Epithelial cell of proximal tubule (primary cell): ENCODE data around the gene CNTFR. TPM values are rescaled to one million over a fixed set of nuclear protein-coding genes. Genes with fewer than 3 reads are reported as not detected.

Experiments
- DNase-seq: peaks from one replicate; pipeline ENCODE4 v3.0.0-alpha.2; 2011; ENCODE audit warnings: low read depth
- H3K4me3 ChIP-seq: 2 replicates; pipeline ENCODE4 v1.5.1; 2011; ENCODE audit warnings: low read depth, mild to moderate bottlenecking, low read length
- total RNA-seq: library from RNA; depleted of rRNA; stranded (reverse); fragments of >200 nt; gene quantifications from 2 replicates; pipeline ENCODE4 v1.2.3, GENCODE V29; 2015
- TF ChIP-seq, protein P1 (sequence below): conservative IDR thresholded peaks from 2 replicates; pipeline ENCODE4 v1.5.1; 2012; ENCODE audit warnings: low read depth, mild to moderate bottlenecking, low read length

CNTFR gene
- total RNA-seq, 1 donor from 2014 or later, result not detected

- DNase-seq, result no peak
- TF ChIP-seq, protein P1, sequence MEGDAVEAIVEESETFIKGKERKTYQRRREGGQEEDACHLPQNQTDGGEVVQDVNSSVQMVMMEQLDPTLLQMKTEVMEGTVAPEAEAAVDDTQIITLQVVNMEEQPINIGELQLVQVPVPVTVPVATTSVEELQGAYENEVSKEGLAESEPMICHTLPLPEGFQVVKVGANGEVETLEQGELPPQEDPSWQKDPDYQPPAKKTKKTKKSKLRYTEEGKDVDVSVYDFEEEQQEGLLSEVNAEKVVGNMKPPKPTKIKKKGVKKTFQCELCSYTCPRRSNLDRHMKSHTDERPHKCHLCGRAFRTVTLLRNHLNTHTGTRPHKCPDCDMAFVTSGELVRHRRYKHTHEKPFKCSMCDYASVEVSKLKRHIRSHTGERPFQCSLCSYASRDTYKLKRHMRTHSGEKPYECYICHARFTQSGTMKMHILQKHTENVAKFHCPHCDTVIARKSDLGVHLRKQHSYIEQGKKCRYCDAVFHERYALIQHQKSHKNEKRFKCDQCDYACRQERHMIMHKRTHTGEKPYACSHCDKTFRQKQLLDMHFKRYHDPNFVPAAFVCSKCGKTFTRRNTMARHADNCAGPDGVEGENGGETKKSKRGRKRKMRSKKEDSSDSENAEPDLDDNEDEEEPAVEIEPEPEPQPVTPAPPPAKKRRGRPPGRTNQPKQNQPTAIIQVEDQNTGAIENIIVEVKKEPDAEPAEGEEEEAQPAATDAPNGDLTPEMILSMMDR, result no peak
- peak within 1 kb of the TSS; percentile 81 for H3K4me3 ChIP-seq
Measured at GRCh38 chr9:34611811-34612787, 22.6 kb upstream of the CNTFR start, which contains the start of gene RPP25L. TSS of gene RPP25L (minus strand) at chr9:34612097. CDS start at chr9:34611296, 801 bp downstream.

GRCh38 chr9:34611251-34611810 lies 21.8 kb upstream of the CNTFR start:
- H3K4me3 ChIP-seq, result peak overlapping the region; percentile 81
- no peak for DNase-seq
- TF ChIP-seq, protein P1, result peak; percentile 5

DNA sequence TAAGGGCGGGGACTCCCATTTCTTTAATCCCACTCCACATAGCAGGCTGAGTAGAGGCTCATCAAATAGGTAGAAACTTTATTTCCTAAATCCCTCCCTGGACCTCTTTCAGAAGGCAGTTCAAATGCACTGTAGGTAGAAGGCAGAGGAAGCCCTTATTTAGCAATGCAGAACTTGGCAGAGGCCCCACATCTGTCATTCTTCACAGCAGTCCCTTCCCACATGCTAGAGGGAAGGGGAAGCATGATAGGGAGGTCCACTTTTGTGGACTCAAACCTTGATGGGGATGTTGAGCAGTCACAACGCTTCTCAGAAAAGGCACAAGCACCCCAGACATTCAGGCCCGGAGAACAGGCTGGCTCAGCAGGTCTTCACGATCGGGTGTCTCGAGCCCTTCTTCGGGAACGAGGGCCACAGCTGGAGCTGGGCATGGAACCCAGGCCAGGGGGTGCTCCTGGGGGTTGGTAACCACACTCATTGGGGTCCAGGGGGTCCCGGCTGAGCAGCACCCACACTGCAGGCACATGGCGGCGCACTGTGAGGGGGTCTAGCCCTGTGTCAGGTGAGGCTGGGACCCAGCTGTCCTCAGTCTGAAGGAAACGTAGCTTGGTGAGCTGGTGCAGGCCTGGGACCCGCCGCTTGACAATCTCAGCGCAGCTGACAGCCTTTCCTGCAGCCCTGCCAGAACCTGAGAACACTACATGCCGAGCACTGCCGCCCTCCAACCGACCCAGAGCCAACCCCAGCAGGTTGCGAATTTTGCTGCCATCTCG lies 21.1 kb upstream of the CNTFR start:
- no peak for DNase-seq
- TF ChIP-seq, protein P1, result no peak
- peak overlapping the region; percentile 81 for H3K4me3 ChIP-seq

DNA sequence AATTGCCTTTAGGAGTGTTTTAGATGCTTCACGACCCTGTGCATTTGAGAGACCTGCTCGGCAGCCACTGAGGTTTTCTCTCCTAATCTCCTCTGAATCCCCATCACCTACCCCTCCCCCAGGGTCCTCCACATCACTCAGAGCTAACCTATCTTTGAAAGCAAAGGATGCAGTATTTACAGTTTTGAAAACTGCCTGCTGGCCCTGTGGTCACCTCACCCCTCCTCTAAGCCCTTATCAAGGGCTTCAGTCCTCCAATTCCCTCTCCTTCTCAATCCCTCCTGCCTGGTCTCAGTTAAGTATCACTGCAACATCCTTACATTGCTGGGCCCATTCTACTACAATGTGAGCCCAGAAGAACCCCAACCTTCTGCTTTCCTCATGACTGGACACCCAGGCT lies 17.8 kb upstream of the CNTFR start:
- no peak for DNase-seq
- H3K4me3 ChIP-seq, result no peak overlapping the region
- TF ChIP-seq, protein P1, result no peak

- no peak overlapping the region for H3K4me3 ChIP-seq
- no peak for DNase-seq
- TF ChIP-seq, protein P1, result no peak
Measured at GRCh38 chr9:34606905-34607304, 17.4 kb upstream of the CNTFR start.

GRCh38 chr9:34606190-34606589 lies 16.7 kb upstream of the CNTFR start:
- TF ChIP-seq, protein P1, result no peak
- H3K4me3 ChIP-seq, result no peak overlapping the region
- DNase-seq, result no peak
